GM12878 (cell line): ENCODE measurements around the gene PPIL3.

Experiments used
- CTCF ChIP-seq, 3 experiments: IDR thresholded peaks in 2 of 3; conservative IDR thresholded peaks in 1 of 3; 2 replicates each; pipeline ENCODE4 v1.5.1; 2011; ENCODE audit warnings: low read depth in 3 of 3, low read length in 3 of 3, mild to moderate bottlenecking in 3 of 3, control low read depth in 2 of 3, moderate library complexity in 2 of 3, inconsistent platforms in 1 of 3, mixed read lengths in 1 of 3; ENCODE audit not compliant: control insufficient read depth in 2 of 3, insufficient read depth in 1 of 3; ENCODE audit errors: extremely low read depth in 1 of 3
- EP300 ChIP-seq, 2 experiments: fragments of 150-350 bp in 1 of 2; IDR thresholded peaks; 2 replicates each; pipeline ENCODE4 v1.6.1; 2011 to 2012; ENCODE audit warnings: low read depth in 2 of 2, low read length in 2 of 2, borderline replicate concordance in 1 of 2, improper control_type of control experiment in 1 of 2, inconsistent platforms in 1 of 2; ENCODE audit not compliant: control insufficient read depth in 1 of 2
- EZH2 ChIP-seq: IDR thresholded peaks from 2 replicates; pipeline ENCODE4 v1.6.1; 2012; ENCODE audit warnings: low read depth, mild to moderate bottlenecking, control low read depth, inconsistent platforms, low read length, borderline replicate concordance; ENCODE audit not compliant: control insufficient read depth
- MYC ChIP-seq: IDR thresholded peaks from 2 replicates; pipeline ENCODE4 v1.6.1; 2011; ENCODE audit warnings: mild to moderate bottlenecking, low read length, moderate library complexity, inconsistent platforms; ENCODE audit not compliant: insufficient read depth, insufficient replicate concordance, insufficient read length, severe bottlenecking
- NBN ChIP-seq: fragments of 450-650 bp; IDR thresholded peaks from 2 replicates; pipeline ENCODE4 v1.6.1; 2016
- POLR2A ChIP-seq: IDR thresholded peaks from 2 replicates; pipeline ENCODE4 v1.6.1; 2011; ENCODE audit warnings: low read depth, mild to moderate bottlenecking, low read length
- RB1 ChIP-seq: fragments of 450-650 bp; formaldehyde crosslinking; IDR thresholded peaks from 2 replicates; pipeline ENCODE4 v1.6.1; 2017; ENCODE audit warnings: mild to moderate bottlenecking, borderline replicate concordance
- RELA ChIP-seq: fragments of 450-650 bp; IDR thresholded peaks from 2 replicates; pipeline ENCODE4 v1.8.0; 2014; ENCODE audit warnings: borderline replicate concordance; ENCODE audit not compliant: partially characterized antibody
- SRF ChIP-seq, 2 experiments: IDR thresholded peaks; 2 replicates each; pipeline ENCODE4 v1.6.1; 2011; ENCODE audit warnings: low read depth in 2 of 2, low read length in 2 of 2, mild to moderate bottlenecking in 1 of 2, moderate library complexity in 1 of 2
- TAF1 ChIP-seq: IDR thresholded peaks from 2 replicates; pipeline ENCODE4 v1.6.1; 2011; ENCODE audit warnings: mild to moderate bottlenecking, low read depth, low read length, borderline replicate concordance
- TF ChIP-seq, protein P1 (sequence below): IDR thresholded peaks from 2 replicates; pipeline ENCODE4 v1.6.1; 2011; ENCODE audit warnings: low read depth, mild to moderate bottlenecking, low read length, moderate library complexity, borderline replicate concordance; ENCODE audit errors: extremely low read depth

GRCh38 chr2:200913654-200914053, 24.8 kb upstream of the PPIL3 start:
- TF ChIP-seq RELA (no peak), CTCF (IDR thresholded peaks at IDR 0.05 in 2 of 3, conservative IDR thresholded peaks at IDR 0.05 in 1 of 3; ENCODE audit: control insufficient read depth in 2 of 3, extremely low read depth in 1 of 3, insufficient read depth in 1 of 3, low read depth in 3 of 3, low read length in 3 of 3) (no peak), SRF (IDR thresholded peaks at IDR 0.05; ENCODE audit: low read depth in 2 of 2, low read length in 2 of 2) (no peak), NBN (no peak), EZH2 (no peak), EP300 (IDR thresholded peaks at IDR 0.05; ENCODE audit: borderline replicate concordance in 1 of 2, control insufficient read depth in 1 of 2, low read depth in 2 of 2, low read length in 2 of 2) (no peak), POLR2A (no peak), RB1 (no peak), TAF1 (no peak), MYC (no peak)
- TF ChIP-seq, protein P1, sequence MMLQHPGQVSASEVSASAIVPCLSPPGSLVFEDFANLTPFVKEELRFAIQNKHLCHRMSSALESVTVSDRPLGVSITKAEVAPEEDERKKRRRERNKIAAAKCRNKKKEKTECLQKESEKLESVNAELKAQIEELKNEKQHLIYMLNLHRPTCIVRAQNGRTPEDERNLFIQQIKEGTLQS: no peak
